Hepatocyte (in vitro differentiated cells): ENCODE data around the gene NBPF1.
"Not testable (repeated sequence)": the region's sequence is repeated elsewhere in the genome, so short reads cannot be mapped to it uniquely, and the experiment has no call there.

ENCODE experiments used
- CTCF ChIP-seq: fragments of 200-600 bp; sonication (generic); IDR thresholded peaks from 2 replicates; pipeline ENCODE4 v1.5.1; 2016; ENCODE audit warnings: antibody characterized with exemption, mild to moderate bottlenecking; ENCODE audit not compliant: poor library complexity
- EZH2 ChIP-seq: fragments of 200-600 bp; sonication (generic); IDR thresholded peaks from 2 replicates; pipeline ENCODE4 v1.6.1; 2016; ENCODE audit warnings: antibody characterized with exemption, mild to moderate bottlenecking, borderline replicate concordance
- EZH2phosphoT487 ChIP-seq: fragments of 200-600 bp; sonication (generic); IDR thresholded peaks from one replicate; pipeline ENCODE4 v1.6.1; 2018; ENCODE audit warnings: antibody characterized with exemption, mild to moderate bottlenecking, low read depth, moderate library complexity; ENCODE audit not compliant: unreplicated experiment, severe bottlenecking

GRCh38 chr1:16619803-16620501 is 6.6 kb upstream of the NBPF1 start:
- not testable (repeated sequence) for TF ChIP-seq CTCF, EZH2phosphoT487, EZH2
